Renal cortex interstitium (tissue), 11 donors: ENCODE data around the gene NQO2. TPM values are rescaled to one million over a fixed set of nuclear protein-coding genes. Genes with fewer than 3 reads are reported as not detected.
A peak's percentile ranks its signal among the peaks of the same experiment; 100 is the strongest.
"Not testable (repeated sequence)": the region's sequence is repeated elsewhere in the genome, so short reads cannot be mapped to it uniquely, and the experiment has no call there.

Experiments used
- DNase-seq, 11 donors: peaks; one replicate each; pipeline ENCODE4 v3.0.0-alpha.2; 2013; ENCODE audit warnings: low read depth in 9 of 11, low spot score in 4 of 11; ENCODE audit errors: extremely low read depth in 1 of 11
- polyA plus RNA-seq, 3 donors: library from polyadenylated mRNA; unstranded; fragments of 120-200 nt; gene quantifications; one replicate each; pipeline ENCODE4 v1.2.1, GENCODE V29; 2013; ENCODE audit not compliant: insufficient read length in 3 of 3

The NQO2 gene
- polyA plus RNA-seq, 3 donors = 67.4 to 93.6 (median 81.2) TPM

- DNase-seq = not testable (repeated sequence)
Measured at GRCh38 chr6:3054229-3055157, 54.8 kb downstream of the NQO2 start.

DNA sequence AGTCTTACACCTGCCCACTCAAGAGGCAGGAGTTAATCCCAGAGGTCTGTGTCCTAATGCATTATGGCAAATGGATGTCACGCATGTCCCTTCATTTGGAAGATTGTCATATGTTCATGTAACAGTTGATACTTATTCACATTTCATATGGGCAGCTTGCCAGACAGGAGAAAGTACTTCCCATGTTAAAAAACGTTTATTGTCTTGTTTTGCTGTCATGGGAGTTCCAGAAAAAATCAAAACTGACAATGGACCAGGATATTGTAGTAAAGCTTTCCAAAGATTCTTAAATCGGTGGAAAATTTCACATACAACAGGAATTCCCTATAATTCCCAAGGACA is 55.4 kb downstream of the NQO2 start:
- DNase-seq = not testable (repeated sequence)

- DNase-seq = no peak
Measured at GRCh38 chr6:3057063-3057770, 57.5 kb downstream of the NQO2 start.

DNA sequence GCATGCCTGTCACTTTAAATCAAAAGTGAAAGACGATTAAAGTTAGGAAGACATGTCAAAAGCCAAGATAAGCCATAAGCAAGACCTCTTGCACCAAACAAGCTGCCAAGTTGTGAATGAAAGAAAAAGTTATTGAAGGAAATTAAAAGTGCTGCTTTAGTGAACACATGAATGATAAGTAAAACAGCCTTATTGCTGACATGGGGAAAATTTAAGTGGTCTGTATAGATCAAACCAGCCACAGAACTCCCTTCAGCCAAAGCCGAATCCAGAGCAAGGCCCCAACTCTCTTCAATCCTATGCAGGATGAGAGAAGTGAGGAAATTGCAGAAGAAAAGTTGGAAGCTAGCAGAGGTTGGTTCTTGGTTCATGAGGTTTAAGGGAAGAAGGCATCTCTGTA is 59.3 kb downstream of the NQO2 start:
- no peak for DNase-seq

DNA sequence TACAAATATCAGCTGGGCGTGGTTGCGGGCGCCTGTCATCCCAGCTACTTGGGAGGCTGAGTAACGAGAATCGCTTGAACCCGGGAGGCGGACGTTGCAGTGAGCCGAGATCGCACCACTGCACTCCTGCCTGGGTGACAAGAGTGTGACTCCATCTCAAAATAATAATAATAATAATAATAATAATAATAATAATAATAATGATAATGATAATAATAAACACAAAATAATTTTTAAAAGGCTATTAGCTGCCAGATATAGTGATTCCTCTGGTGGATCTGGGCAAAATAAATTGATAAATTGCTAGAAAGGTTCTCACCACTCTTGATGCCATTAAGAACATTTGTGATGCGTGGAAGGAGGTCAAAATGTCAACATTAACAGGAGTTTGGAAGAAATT is 60.4 kb downstream of the NQO2 start:
- not testable (repeated sequence) for DNase-seq

GRCh38 chr6:3061501-3061941 is 61.8 kb downstream of the NQO2 start:
- DNase-seq = no peak

- not testable (repeated sequence) for DNase-seq
Measured at GRCh38 chr6:3063340-3063732, 63.6 kb downstream of the NQO2 start.

DNA sequence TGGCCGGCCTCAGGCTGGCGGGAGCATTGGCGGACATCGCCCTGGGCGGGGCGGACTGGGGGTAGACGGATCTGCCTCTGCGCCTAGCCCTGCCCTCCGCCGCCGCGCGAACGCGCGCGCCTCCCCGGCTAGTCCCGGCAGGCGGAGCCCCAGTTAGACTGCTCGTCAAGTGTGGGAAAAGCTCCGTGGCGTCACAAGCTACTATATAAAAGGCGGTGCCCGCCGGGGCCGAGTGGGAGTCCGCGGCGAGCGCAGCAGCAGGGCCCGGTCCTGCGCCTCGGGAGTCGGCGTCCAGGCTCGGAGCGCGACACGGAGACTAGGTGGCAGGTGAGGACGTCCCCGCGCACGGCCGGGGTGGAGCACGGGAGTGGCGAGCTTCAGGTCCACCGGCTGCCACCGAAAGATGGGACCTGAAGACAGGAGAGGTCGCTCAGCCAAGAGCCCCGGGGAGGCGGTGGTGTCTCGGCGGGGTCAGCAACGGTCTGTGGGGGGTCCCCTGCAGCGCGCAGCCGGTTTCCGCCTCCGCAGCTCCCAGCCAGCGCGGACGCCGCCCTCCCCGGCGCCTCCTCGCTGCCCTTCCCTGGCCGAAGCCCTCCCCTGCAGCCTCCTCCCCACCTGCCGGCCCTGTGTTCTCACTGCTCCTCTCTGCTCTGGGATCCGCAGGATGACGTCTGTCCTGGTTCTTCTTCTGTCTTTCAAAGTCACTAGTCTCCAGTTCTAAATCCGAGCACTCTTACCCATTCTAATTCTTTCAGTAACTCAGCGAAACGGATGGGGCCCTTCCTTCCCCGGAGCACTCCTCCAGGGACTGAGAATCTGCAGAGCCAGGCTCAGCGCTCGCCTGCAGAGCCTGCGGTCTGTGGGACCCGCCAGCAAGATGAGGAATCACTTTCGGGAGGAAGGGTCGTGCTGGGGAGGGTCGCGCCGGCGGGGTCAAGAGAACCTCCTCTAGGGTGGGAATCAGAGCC is 64.3 kb downstream of the NQO2 start:
- peak; percentile 55 to 88 (median 77) for DNase-seq

DNA sequence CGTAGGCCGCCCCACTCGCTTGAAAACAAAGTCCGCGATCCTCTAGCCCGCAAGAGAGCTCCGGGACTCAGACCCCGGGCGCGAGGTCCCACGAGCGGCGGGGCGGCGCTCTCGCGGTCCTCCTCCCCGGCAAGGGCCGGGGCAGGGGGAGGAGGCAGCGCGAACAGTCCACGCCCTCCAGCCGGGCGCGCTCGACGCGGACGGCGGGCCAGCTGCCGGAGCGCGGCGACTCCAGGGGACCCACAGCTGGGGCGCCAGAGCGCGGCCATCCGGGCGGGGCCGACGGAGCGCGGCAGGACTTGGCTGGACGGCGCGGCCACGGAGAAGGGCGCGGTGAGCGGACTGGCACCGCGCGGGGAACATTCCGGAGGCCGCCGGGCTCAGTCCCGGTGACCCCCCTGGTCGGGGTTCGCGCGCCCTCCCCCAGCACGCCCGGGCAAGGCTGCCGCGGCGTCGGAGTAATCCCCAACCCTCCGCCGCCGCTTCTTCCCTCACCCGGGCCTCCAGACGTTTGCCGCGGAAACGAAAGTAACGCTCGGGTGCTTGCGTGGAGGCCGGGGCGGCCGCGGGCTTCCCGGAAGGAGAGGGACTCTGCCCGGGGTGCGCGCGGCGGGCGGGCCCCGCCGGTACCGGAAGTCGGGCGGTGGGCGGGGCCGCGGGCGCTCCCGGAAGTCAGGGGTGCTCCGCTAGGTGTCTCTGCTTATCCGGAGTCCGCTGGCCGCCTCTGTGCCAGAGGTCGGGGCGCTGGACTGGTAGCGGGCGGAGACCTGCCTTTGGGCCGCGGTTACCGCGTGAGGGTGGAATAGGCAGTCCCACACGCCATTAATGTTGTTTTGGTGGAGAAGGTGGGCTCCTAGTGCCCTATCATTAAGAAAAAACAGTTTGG is 68.9 kb downstream of the NQO2 start, which contains the start of gene RIPK1:
TSS of gene RIPK1 (plus strand) at position 166 of the 886 bp plus-strand sequence. CDS start 8,330 bp downstream, outside the sequence.
- peak in 10 of 11 donors; percentile 64 to 88 (median 82) for DNase-seq

Other genes starting within 250 kb of the NQO2 start
- 1 to 10 TPM; 1.3 to 1.5 (median 1.4) TPM for gene MYLK4, start 249.0 kb upstream of the NQO2 start, polyA plus RNA-seq
- gene WRNIP1, start 234.5 kb upstream of the NQO2 start, polyA plus RNA-seq = 10 to 100 TPM; 52.9 to 57.8 (median 54.6) TPM
- 10 to 100 TPM; 17.6 to 25.5 (median 20.8) TPM for gene SERPINB1, start 158.0 kb upstream of the NQO2 start, polyA plus RNA-seq
- 10 to 100 TPM; 10.8 to 13.8 (median 11.5) TPM for gene SERPINB9, start 96.6 kb upstream of the NQO2 start, polyA plus RNA-seq
- 10 to 100 TPM; 82.8 to 98.8 (median 84.5) TPM for gene SERPINB6, start 28.3 kb upstream of the NQO2 start, polyA plus RNA-seq
- gene RIPK1, start 68.6 kb downstream of the NQO2 start, polyA plus RNA-seq = 10 to 100 TPM; 24.6 to 26.8 (median 26.2) TPM
- 10 to 100 TPM; 53.0 to 67.6 (median 60.6) TPM for gene BPHL, start 118.8 kb downstream of the NQO2 start, polyA plus RNA-seq
- 10 to 100 TPM; 41.8 to 75.9 (median 61.2) TPM for gene TUBB2A, start 157.7 kb downstream of the NQO2 start, polyA plus RNA-seq
- 100 to 1,000 TPM; 109 to 153 (median 109) TPM for gene TUBB2B, start 227.8 kb downstream of the NQO2 start, polyA plus RNA-seq